Mucosa of stomach (tissue), 1 donor: ENCODE results near the gene RBP4.

Source experiments
- H3K27me3 ChIP-seq: one replicate; pipeline ENCODE4 v1.7.0; 2013; ENCODE audit warnings: mild to moderate bottlenecking, low read length; ENCODE audit not compliant: control insufficient read depth, insufficient read depth
- H3K36me3 ChIP-seq: one replicate; pipeline ENCODE4 v1.7.0; 2013; ENCODE audit warnings: low read length; ENCODE audit not compliant: control insufficient read depth, insufficient read depth
- H3K4me1 ChIP-seq: one replicate; pipeline ENCODE4 v1.7.0; 2013; ENCODE audit warnings: mild to moderate bottlenecking, low read length; ENCODE audit not compliant: control insufficient read depth, insufficient read depth
- H3K4me3 ChIP-seq: one replicate; pipeline ENCODE4 v1.7.0; 2013; ENCODE audit warnings: low read length
- H3K9ac ChIP-seq: one replicate; pipeline ENCODE4 v1.7.0; 2013; ENCODE audit warnings: mild to moderate bottlenecking, low read length, moderate library complexity
- H3K9me3 ChIP-seq: one replicate; pipeline ENCODE4 v1.7.0; 2013; ENCODE audit warnings: mild to moderate bottlenecking, low read length, moderate library complexity; ENCODE audit not compliant: control insufficient read depth
- donor health status: Pancreatic carcinoma.

The RBP4 gene

GRCh38 chr10:93608421-93608820 lies 7.4 kb upstream of the RBP4 start:
- Histone ChIP-seq H3K9me3 (no peaks in the 10 kb centered on the region), H3K9ac (no peak overlapping the region), H3K27me3 (no peaks in the 10 kb centered on the region), H3K4me3 (no peak overlapping the region), H3K36me3 (no peaks in the 10 kb centered on the region), H3K4me1 (no peaks in the 10 kb centered on the region)

- Histone ChIP-seq H3K36me3 (no peaks in the 10 kb centered on the region), H3K27me3 (peaks cover 27% of the 10 kb centered on the region), H3K4me1 (peaks cover 5% of the 10 kb centered on the region), H3K4me3 (no peak overlapping the region), H3K9me3 (no peaks in the 10 kb centered on the region), H3K9ac (no peak overlapping the region)
These were observed 3.1 kb upstream of the RBP4 start for GRCh38 chr10:93604146-93604545.

GRCh38 chr10:93603023-93603422 lies 2.0 kb upstream of the RBP4 start:
- no peaks in the 10 kb centered on the region for H3K9me3 ChIP-seq
- no peak overlapping the region for H3K4me3 ChIP-seq
- no peak overlapping the region for H3K9ac ChIP-seq
- peaks cover 5% of the 10 kb centered on the region for H3K4me1 ChIP-seq
- H3K36me3 ChIP-seq = no peaks in the 10 kb centered on the region
- peaks cover 27% of the 10 kb centered on the region for H3K27me3 ChIP-seq

- no peaks in the 10 kb centered on the region for H3K9me3 ChIP-seq
- H3K27me3 ChIP-seq = peaks cover 27% of the 10 kb centered on the region
- H3K4me1 ChIP-seq = peaks cover 5% of the 10 kb centered on the region
- H3K9ac ChIP-seq = no peak overlapping the region
- H3K36me3 ChIP-seq = no peaks in the 10 kb centered on the region
- no peak overlapping the region for H3K4me3 ChIP-seq
These were observed 733 bp upstream of the RBP4 start for GRCh38 chr10:93601774-93602162.

- Histone ChIP-seq H3K4me1 (peaks cover 5% of the 10 kb centered on the region), H3K4me3 (no peak overlapping the region), H3K27me3 (peaks cover 27% of the 10 kb centered on the region), H3K9ac (no peak overlapping the region), H3K36me3 (no peaks in the 10 kb centered on the region), H3K9me3 (no peaks in the 10 kb centered on the region)
These were observed 439 bp downstream of the RBP4 start for GRCh38 chr10:93600446-93601145.

GRCh38 chr10:93599778-93600177 lies 1.3 kb downstream of the RBP4 start:
- H3K27me3 ChIP-seq = peaks cover 27% of the 10 kb centered on the region
- no peaks in the 10 kb centered on the region for H3K9me3 ChIP-seq
- H3K36me3 ChIP-seq = no peaks in the 10 kb centered on the region
- H3K9ac ChIP-seq = no peak overlapping the region
- no peak overlapping the region for H3K4me3 ChIP-seq
- H3K4me1 ChIP-seq = peaks cover 5% of the 10 kb centered on the region

GRCh38 chr10:93599335-93599734 lies 1.7 kb downstream of the RBP4 start:
- Histone ChIP-seq H3K4me1 (peaks cover 5% of the 10 kb centered on the region), H3K9ac (no peak overlapping the region)

GRCh38 chr10:93598157-93598556 lies 2.9 kb downstream of the RBP4 start:
- H3K9me3 ChIP-seq = no peaks in the 10 kb centered on the region
- H3K9ac ChIP-seq = no peak overlapping the region
- no peak overlapping the region for H3K4me3 ChIP-seq
- H3K27me3 ChIP-seq = peaks cover 27% of the 10 kb centered on the region
- H3K4me1 ChIP-seq = peaks cover 5% of the 10 kb centered on the region
- H3K36me3 ChIP-seq = no peaks in the 10 kb centered on the region

More at GRCh38 chr10:93599335-93599734, 1.7 kb downstream of the RBP4 start:
- H3K4me3 ChIP-seq = no peak overlapping the region
- no peaks in the 10 kb centered on the region for H3K36me3 ChIP-seq
- H3K27me3 ChIP-seq = peaks cover 27% of the 10 kb centered on the region
- no peaks in the 10 kb centered on the region for H3K9me3 ChIP-seq

GRCh38 chr10:93597075-93597599 lies 3.9 kb downstream of the RBP4 start:
- no peaks in the 10 kb centered on the region for H3K9me3 ChIP-seq
- no peaks in the 10 kb centered on the region for H3K36me3 ChIP-seq
- H3K27me3 ChIP-seq = peaks cover 18% of the 10 kb centered on the region
- H3K9ac ChIP-seq = no peak overlapping the region
- no peak overlapping the region for H3K4me3 ChIP-seq
- H3K4me1 ChIP-seq = peaks cover 5% of the 10 kb centered on the region

- no peak overlapping the region for H3K4me3 ChIP-seq
- H3K9me3 ChIP-seq = no peaks in the 10 kb centered on the region
- H3K27me3 ChIP-seq = peaks cover 13% of the 10 kb centered on the region
- H3K36me3 ChIP-seq = no peaks in the 10 kb centered on the region
- no peak overlapping the region for H3K9ac ChIP-seq
- peaks cover 6% of the 10 kb centered on the region for H3K4me1 ChIP-seq
These were observed 4.5 kb downstream of the RBP4 start for GRCh38 chr10:93596539-93596938.

GRCh38 chr10:93595378-93596161 lies 5.5 kb downstream of the RBP4 start:
- Histone ChIP-seq H3K27me3 (peaks cover 7% of the 10 kb centered on the region), H3K9me3 (no peaks in the 10 kb centered on the region), H3K4me3 (no peak overlapping the region), H3K9ac (no peak overlapping the region), H3K36me3 (no peaks in the 10 kb centered on the region), H3K4me1 (peaks cover 15% of the 10 kb centered on the region)

- no peaks in the 10 kb centered on the region for H3K36me3 ChIP-seq
- H3K9me3 ChIP-seq = no peaks in the 10 kb centered on the region
- peaks cover 16% of the 10 kb centered on the region for H3K4me1 ChIP-seq
These were observed 6.5 kb downstream of the RBP4 start for GRCh38 chr10:93594518-93594917.

More at GRCh38 chr10:93594518-93594917, 6.5 kb downstream of the RBP4 start:
- H3K9ac ChIP-seq = no peak overlapping the region
- H3K4me3 ChIP-seq = no peak overlapping the region
- H3K27me3 ChIP-seq = no peaks in the 10 kb centered on the region
